ENCODE data around the gene TRPC5OS. TPM values are rescaled to one million over a fixed set of nuclear protein-coding genes. Genes with fewer than 3 reads are reported as not detected.

The TRPC5OS gene
- polyA plus RNA-seq (2014; cell fraction: cytosol; rRNA removed): 0.02 TPM in 1 of 2 replicates, not detected in the other
- polyA plus RNA-seq (2014; cell fraction: nucleus; rRNA removed): 0.06 TPM in 1 of 2 replicates, not detected in the other

DNA sequence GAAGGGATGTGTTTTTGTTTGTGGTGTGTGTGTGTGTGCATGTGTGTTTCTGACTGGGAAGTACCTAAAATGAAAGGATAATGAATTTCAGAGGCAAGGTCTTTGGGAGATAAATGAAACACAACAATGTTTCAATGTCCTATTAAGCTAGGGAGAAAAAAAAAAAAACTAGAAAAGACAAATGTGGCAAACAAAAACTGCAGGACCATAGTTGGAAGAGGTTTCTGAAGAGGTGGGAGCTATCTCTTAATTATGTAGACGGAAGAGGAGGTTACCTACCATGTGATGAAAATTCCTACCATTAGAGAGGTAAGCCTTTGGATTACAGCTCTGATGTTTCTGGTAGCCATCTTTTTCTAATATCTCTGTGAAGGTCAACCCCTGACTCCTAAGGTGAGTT lies at the start of gene TRPC5OS:
TSS of gene TRPC5OS (plus strand) at position 301 of the 400 bp plus-strand sequence. CDS start 25,669 bp downstream, outside the sequence.
- no peak for DNase-seq (ENCODE audit: low spot score)

DNA sequence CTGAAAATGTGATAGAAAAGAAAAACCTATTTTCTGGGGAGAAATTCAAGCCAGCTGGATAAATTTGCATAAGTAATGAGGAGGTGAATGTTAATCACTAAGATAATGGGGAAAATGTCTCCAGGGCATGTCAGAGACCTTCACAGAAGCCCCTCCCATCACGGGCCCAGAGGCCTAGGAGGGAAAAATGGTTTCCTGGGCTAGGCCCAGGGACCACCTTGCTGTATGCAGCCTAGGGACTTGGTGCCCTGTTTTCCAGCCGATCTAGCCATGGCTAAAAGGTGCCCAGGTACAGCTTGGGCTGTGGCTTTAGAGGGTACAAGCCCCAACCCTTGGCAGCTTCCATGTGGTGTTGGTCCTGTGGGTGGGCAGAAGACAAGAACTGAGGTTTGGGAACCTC lies 46.6 kb upstream of the TRPC5OS start:
- no peak for DNase-seq (ENCODE audit: low spot score)

DNA sequence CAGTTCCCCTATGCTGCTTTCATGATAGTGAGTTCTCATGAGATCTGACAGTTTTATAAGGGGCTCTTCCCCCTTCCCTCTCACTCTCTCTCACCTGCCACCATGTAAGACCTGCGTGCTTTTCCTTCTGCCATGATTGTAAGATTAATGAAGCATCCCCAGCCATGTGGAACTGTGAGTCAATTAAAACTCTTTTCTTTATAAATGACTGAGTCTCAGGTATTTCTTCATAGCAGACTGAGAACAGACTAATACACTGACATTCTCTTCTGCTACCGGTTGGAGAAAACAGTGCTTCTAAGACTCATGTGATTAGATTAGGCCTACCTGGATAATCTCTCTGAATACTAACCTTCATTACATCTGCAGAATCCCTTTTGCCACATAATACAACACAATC lies 45.4 kb upstream of the TRPC5OS start:
- DNase-seq (ENCODE audit: low spot score): no peak

DNA sequence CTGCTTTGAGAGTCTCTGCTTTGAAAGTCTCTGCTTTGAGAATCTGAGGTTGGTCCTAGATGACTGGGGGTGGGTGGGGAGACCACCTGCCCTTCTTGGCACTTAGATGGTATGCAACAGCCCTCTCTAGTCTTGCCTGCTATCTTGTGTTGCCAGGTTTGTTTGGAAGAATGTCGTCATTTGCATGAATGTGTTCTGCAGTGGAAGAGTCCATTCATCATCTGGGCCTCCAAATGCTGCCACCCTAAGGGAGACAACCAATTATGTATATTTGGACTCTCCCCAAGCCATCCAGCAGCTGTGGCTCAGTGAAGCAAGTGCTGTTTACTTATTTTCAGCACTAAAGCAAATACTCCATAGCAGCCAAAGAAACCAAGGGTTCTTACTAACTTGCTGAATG lies 44.6 kb upstream of the TRPC5OS start:
- no peak for DNase-seq (ENCODE audit: low spot score)

DNA sequence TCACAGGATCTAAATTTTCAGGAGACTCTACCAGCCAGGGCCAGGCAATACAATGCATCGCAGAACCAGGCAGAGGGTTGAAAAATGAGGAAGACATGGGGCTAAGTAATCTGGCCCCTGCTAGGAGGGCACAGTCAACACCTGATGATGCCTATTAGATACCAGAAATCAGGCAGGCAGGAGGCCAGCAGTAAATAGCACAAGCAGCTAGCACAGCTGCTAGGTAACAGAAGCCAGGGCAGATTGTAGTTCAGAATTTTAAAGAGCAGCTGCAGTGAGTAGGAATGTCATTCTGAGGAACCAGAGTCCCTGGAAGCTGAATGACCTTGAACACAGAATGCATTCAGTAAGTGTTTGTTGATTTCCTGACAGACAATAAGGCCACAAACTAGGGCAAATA lies 38.8 kb upstream of the TRPC5OS start:
- DNase-seq (ENCODE audit: low spot score): no peak

DNA sequence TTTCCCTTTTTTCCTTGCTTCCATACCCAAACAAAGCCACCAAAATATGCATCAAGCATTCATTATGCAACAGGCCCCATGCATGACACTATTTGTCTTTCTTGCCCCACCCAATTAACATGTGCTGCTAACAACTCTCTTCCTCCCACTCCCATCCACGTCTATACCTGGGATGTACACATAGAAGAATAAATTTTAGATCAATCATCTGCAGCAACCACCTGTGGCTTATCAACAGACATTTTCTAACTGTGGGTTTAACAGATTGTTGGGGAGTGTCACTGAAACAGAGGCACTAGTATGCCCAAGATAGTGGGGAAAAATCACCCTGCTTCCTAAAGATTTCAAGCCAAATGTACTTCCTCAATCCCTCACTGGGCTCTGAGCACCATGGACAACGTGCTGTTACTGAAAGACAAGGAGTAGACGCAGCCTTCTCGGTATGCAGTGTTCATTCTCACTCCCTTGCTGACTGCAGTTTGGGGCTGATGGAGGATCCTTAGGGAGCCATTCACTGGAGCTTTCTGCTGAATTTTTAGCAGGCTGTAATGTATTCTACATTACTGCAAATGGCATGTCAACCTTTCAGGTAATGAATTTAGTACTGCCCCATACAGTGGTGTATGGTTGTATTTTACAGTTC lies 28.4 kb upstream of the TRPC5OS start:
- DNase-seq (ENCODE audit: low spot score): no peak

DNA sequence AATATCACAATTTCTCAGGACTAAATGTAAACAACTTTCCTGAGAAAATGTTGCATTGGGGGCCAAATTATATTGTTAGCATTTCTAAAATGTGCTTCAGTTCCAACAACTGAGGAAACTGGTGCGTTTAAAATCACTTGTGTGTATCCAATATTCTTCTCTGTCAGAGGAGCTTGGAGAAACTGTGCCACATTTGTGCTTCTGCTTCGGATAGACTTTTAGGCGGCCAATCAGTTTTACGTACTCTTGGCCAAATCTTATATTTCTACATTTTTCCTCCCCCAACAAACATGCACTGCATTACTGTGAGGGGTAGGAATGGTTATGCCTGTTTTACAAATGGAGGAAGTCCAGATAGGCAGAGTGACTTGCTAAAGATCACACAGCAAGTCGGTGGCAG lies 27.4 kb upstream of the TRPC5OS start:
- DNase-seq (ENCODE audit: low spot score): no peak

DNA sequence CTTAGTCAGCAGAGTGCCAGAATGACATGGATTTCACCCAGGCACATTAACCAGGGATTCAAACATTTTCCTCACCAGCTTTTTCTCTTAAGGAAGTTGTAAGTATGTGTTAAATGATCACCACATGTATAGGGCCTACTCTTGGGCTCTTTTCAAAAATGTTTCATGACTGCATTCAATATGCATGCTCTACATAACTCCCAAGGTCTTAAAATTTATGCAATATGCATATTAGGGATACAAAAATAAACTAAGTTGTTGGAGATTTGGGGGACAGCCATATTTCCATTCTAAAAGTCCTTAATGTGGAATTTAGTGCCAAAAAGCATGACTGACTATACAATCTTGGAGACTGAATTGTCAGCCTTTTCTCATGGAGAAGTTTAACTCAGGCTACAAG lies 25.0 kb upstream of the TRPC5OS start:
- no peak for DNase-seq (ENCODE audit: low spot score)

DNA sequence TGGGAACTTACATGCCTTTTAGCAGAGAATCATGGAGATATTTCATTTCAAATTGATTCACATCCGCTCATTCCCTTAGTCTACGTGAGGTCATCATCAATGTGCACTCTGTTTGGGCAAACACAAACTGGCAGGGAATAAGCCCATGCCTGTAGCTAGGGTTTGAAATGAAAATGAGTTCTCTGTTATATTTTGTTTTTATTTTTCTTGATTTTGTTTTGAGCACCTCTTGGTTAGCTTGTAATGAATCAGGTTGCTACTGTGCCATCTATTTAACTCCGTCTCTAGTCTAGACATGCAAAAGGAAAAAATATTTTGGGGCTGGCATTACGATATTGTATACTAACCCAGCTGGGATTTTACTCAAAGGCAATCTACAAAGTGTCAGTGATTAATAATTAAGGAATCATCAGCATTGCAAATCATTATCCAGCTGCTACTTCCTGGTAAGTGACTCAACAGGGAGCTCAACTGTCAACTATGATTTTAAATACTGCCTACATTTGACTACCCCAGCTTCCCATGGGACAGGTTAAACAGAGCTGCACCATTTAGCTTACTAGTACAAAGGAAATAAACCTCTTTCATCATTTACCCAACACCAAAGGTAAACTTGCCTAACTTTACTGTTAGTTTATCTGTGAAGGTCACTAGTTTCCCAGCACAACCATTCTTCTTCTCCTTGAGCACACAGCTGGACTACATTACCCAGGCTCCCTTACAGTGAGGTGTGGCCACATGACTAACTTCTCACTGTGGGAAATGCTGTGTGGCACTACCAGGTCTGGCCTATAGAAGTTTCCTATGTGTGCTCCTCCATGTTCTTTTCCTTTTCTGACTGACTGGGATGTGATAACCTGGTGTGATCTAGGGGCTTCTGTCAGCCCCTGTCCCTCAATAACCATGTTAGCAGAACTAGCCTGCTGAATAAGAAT lies 21.2 kb upstream of the TRPC5OS start:
- DNase-seq (ENCODE audit: low spot score): no peak

DNA sequence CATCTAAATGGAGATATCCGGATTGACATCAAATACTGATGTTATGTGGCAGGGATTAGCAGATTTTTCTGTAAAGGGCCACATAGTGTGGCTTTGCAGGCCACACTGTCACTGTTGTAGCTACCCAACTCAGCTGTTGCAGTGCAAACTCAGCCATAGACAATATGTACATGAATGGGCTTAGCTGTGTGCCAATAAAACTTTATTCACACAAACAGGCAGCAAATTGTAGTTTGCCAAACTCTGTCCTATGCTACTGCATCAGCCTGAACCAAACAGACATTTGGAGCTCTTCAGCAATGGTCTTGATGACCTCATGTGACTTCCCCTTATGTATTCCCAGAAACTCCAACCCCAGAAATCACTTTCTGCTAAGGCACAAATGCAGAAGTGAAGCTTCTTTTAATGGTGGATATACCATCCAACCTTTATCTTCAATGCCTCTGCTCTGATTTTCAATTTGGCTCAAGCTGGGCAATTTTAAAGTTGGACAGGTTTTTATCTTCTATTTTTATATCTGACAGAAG lies 18.4 kb upstream of the TRPC5OS start:
- DNase-seq (ENCODE audit: low spot score): no peak

DNA sequence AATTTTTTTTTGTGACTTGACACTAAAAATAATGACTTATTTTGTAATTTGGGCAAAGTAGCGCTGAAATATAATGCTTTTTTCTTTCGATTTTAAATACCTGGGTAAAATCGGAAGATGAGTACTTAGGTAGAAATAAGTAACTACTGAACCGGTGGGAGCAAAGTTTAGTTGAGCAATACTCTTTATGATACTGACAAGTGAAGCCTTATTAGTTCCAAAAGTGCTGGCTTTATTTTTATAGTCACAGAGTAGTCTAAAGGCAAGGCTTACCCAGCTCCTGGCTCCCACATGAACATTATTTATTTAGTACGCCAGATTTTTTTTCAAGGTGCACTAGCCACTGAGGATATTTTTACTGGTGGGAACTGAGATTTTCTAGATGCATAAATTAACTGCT lies 14.4 kb upstream of the TRPC5OS start:
- DNase-seq (ENCODE audit: low spot score): no peak

DNA sequence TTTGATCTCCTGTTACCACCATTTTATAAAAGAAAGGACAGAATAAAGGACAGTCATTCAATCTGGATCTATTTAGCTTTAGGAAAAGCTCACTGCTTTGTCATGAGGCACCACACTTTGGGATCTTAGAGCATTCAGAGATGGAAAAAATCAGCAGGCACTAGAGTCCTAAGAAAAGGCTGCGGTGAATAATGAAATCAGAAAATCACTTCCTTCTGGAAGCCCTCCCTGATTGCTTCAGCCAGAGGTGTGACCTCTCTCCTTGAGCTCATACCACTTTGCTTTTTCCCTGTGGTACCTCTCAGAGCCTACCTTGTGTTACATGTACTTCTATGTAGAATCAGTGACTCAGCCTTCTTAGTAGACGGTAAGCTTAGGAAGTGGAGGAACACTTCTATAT lies 8.7 kb upstream of the TRPC5OS start:
- no peak for DNase-seq (ENCODE audit: low spot score)

DNA sequence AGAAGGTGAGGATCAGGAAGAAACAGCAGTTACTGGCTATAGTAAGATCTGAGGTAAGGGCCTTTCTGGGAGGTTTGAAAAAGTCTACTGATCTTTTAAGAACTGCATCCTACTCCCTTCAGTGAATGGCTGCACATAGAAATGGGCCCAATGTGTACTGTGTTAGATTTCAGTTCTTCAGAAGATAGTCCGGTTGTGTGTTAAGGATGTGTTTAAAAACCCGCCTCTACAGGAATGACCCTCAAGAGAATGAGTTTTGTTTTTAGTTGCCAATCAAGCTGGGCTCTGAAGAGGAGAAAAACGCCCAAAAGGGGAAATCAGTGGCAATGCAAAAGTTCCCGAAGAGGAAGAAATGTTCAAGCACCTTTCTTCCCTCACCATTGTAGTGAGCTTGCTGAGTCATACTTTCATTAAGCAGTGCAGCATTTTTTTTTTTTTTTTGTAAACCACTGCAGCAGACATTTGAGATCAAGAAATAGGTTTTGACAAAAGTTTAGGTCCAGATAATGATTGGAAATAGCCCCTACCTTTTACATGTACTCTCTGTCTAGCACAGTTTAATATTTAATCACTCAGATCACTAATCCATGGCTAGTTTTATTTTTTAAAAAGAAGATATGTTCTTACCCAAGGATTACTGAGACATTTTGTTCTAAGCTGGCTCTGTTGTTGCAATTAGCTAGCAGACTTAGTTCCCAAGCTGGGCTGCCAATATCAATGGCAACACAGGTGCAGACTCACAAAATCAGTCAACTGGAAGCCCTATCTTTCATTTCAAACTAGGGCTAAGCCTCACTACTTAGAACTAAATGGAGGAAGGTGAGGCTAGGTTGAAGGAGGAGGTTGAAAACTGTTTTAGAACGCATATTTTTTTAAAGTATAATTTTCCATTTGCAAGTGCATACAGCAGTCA lies 7.0 kb upstream of the TRPC5OS start:
- no peak for DNase-seq (ENCODE audit: low spot score)

DNA sequence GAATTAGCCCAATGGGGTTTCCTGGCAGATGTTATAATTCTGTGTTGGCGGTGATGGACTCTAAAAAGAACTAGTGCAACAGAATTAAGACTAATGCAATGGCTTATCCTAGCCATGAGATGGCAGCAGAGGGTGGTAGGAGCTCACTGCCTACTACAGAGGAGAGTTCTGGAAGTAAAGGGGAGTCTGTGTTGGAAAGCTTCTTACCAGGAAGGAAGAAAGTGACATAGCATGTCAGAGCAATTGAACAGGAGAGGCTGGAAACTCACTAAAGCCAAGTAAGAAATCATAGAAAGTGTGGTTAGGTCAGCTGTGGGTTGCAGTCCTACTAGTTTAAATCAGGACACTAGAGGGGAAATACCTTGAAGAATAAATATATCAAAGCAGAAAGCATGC lies 6.3 kb upstream of the TRPC5OS start:
- DNase-seq (ENCODE audit: low spot score): peak; percentile 32

DNA sequence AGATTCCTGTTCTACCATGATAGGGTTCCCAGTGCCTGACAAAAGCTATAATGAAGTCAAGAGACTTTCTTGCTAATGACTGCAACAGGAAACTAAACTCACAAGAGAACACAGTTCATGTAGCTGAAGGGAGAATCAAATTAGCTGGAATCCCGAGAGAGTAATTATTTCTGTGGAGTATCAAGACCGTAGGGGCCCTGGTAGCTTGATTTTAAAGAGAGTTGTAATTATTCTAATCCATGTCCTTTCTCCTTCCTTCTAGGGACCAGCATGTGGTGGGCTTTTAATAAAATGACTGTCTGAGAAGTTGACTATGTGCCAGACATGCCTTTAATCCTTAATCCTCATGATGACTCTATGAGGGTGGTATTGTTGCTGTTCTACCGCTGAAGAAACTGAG lies 1.7 kb upstream of the TRPC5OS start:
- DNase-seq (ENCODE audit: low spot score): no peak

DNA sequence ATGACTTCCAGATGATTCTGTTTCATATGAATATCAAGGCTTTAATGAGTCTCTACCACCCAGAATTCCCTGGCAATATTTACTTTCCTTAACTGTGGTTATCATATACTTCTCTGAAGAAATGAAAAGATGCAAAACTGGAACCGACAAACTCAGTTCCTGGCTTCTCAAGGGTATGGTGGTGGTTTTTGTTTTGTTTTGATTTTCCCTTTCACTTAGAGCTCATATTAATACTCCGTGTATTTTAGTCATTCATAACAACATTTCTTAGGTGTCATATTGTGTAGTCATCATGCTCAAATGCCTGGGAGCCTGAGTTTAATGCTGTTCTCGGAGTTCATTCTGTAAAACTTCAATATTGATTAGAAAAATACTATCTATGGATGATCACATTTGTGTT lies 665 bp downstream of the TRPC5OS start:
- DNase-seq (ENCODE audit: low spot score): no peak

DNA sequence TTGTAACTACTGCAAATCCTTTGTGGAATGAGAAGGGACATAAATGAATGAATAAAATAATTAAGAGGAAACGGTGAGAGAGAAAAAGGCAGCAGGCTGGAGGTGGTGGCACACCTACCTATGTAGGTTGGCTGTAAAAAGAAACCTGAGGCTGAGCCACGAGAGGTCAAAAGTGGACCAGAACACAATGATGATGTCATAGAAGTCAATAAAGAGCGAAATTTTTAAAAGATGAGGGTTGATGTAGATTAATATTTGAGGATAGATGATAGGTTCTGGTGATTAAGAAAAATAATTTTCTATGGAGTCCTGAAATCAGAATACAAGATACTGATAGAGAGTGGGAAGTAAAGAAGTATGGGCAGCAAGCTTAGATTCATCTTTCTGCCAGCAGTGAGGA lies 1.7 kb downstream of the TRPC5OS start:
- no peak for DNase-seq (ENCODE audit: low spot score)

DNA sequence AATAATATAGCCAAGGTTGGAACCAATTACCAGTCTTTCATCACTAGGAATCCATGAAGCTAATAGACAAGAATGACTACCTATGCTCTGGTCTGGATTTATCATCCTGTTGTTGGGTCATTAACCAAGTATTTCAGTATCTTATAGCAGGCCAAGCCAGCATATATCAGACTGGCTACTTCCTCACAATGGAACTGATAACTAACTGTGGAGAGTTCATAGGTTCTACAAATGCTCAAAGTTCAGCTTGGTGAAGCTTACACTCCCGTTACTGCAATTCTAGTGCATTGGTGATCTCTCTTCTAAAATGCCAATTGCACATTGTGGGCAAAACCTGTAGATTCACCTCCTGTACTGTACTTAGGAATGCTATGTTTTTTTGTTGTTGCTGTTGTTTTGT lies 4.8 kb downstream of the TRPC5OS start:
- no peak for DNase-seq (ENCODE audit: low spot score)

DNA sequence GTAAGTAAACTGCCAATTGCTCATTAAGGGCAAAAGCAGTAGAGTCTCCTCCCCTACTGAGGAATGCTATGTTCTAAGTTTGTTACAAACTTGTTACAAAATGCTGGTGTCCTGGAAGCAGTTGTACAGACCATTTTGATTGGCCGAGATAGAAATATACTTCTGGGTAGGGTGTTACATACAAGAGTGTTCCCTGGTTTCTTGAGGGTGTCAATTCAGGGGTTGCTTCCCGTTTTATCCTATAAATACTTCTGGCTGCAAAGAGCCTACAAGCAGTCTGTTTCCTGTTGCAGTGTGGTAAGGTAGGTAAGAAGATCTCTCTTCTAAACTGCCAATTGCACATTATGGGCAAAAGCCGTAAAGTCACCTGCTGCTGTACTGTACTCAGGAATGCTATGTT lies 5.7 kb downstream of the TRPC5OS start:
- DNase-seq (ENCODE audit: low spot score): no peak

DNA sequence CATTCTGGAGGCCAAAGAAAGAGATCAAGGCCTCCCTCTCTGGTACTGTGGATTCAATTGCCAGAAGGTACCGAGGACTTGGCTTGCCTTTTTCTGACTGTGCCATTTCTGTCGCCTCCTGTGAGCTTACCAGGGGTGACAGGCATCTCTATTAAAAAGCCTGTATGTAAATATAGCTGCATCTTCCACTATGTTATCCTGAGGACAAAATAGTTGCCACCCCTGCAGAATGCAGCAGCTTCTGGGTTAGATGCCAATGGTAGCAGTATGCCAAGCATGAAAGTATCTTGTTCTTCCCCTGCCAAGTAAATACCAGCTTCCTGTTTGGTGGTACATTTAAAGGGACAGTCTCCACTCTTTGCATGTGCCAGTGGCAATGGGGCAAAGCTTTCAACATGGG lies 10.7 kb downstream of the TRPC5OS start:
- DNase-seq (ENCODE audit: low spot score): no peak

DNA sequence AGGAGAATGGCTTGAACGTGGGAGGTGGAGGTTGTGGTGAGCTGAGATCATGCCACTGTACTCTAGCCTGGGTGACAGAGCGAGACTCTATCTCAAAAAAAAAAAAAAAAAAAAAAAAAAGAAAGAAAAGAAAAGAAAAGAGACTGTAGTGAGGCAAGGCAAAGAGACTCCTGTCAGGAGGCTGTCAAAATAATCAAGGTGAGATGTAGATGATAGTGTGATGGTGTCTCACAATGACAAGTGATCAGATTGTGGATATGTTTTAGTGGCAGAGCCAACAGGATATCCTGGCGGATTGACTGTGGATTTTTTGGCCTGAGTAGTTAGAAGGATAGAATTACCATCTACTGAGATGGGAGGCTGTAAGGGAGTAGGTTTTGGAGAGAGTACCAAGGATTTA lies 12.6 kb downstream of the TRPC5OS start:
- DNase-seq (ENCODE audit: low spot score): no peak

DNA sequence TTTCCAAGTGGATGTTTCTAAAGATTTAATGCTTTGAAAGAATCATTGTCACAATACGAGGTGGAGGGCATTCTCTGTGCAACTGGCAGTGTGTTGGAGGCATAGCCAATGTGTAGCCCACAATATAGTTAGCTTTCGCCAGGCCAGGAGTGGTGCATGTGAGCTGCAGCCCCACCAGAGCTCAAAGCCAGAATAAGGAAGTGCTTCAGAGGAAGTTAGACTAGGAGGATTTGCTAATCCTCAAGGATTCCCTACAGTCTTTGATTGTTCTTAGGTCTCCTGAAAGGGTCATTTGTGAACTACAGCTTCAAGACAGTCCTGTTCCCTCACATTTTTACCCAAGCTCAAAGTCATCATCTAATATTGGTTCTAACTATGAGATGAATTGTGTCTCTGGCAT lies 16.4 kb downstream of the TRPC5OS start:
- DNase-seq (ENCODE audit: low spot score): no peak

All from SK-N-DZ (cell line).